ENCODE data around the gene PSMA1. TPM values are rescaled to one million over a fixed set of nuclear protein-coding genes. Genes with fewer than 3 reads are reported as not detected.

PSMA1 gene
- total RNA-seq, 6 donors from 2014 or later, result 66.1 to 113 (median 101) TPM

DNA sequence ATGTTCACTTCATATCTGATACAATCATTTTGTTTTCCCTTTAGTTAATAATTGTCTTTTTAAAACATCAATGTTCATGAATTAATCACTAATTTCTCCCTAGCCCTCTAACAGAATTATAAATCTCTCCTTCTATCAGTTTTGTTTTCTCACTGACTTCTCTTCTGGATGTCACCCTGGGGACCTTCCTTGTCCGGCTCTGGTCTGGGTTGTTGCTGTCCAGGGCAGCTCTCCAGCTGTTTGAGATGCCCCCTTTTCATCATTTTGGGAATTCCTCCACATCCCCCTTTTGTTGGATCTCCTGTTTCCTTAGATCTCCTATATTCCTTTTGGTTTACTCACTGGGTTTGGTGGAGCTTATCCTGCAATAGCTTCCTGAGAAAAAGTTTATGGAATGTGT is 35.6 kb upstream of the PSMA1 start:
- ATAC-seq (ENCODE audit: low FRiP score in 2 of 2), result no peak
- Histone ChIP-seq H3K36me3 (no peaks in the 10 kb centered on the region), H3K4me1 (peaks cover 0 to 12% (median 8%) of the 10 kb centered on the region in 4 donors), H3K9me3 (no peaks in the 10 kb centered on the region), H3K27ac (peak overlapping the region in 3 of 4 donors; percentile 10 to 60 (median 39)), H3K27me3 (no peaks in the 10 kb centered on the region), H3K4me3 (no peak overlapping the region)
- TF ChIP-seq EP300 (IDR thresholded peaks at IDR 0.05) (no peak), POLR2A (IDR thresholded peaks at IDR 0.05) (no peak), POLR2AphosphoS5 (IDR thresholded peaks at IDR 0.05) (no peak)
- TF ChIP-seq, protein P1, sequence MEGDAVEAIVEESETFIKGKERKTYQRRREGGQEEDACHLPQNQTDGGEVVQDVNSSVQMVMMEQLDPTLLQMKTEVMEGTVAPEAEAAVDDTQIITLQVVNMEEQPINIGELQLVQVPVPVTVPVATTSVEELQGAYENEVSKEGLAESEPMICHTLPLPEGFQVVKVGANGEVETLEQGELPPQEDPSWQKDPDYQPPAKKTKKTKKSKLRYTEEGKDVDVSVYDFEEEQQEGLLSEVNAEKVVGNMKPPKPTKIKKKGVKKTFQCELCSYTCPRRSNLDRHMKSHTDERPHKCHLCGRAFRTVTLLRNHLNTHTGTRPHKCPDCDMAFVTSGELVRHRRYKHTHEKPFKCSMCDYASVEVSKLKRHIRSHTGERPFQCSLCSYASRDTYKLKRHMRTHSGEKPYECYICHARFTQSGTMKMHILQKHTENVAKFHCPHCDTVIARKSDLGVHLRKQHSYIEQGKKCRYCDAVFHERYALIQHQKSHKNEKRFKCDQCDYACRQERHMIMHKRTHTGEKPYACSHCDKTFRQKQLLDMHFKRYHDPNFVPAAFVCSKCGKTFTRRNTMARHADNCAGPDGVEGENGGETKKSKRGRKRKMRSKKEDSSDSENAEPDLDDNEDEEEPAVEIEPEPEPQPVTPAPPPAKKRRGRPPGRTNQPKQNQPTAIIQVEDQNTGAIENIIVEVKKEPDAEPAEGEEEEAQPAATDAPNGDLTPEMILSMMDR (IDR thresholded peaks at IDR 0.05), result no peak
- no peak for DNase-seq
- 80 to 94% methylated on average over 1 of the region's 1 CpG for WGBS, 2 donors

DNA sequence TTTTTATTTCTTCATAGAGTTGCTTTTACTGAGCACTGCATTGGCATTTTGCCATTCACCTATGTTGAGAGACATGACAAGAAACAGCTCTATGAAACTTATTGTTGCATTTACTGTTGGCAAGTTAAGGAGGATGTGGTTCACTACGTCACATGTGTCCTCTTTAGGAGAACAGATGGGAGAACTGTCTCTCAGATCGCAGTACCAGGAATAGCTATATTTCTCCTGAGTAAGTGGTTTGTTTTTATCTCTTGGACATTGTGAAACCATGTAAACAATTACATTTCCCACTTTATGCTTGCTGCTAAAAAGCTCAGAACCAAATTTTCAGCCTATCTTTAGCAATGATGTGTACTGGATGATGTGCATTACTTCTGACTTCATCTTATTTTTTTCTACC is 34.8 kb upstream of the PSMA1 start:
- H3K9me3 ChIP-seq, result no peaks in the 10 kb centered on the region
- peak in 1 of 2 donors; percentile 29 for DNase-seq
- peaks cover 0 to 12% (median 8%) of the 10 kb centered on the region in 4 donors for H3K4me1 ChIP-seq
- WGBS, 2 donors, result 31 to 33% methylated on average over 2 of the region's 2 CpGs
- no peak overlapping the region for H3K4me3 ChIP-seq
- no peaks in the 10 kb centered on the region for H3K36me3 ChIP-seq
- H3K27me3 ChIP-seq, result no peaks in the 10 kb centered on the region
- peak; percentile 59 to 80 for ATAC-seq (ENCODE audit: low FRiP score in 2 of 2)
- TF ChIP-seq EP300 (IDR thresholded peaks at IDR 0.05) (peak in 3 of 4 donors; percentile 36 to 69 (median 40)), POLR2AphosphoS5 (IDR thresholded peaks at IDR 0.05) (peak; percentile 12 to 76), POLR2A (IDR thresholded peaks at IDR 0.05) (no peak)
- TF ChIP-seq, protein P1 (IDR thresholded peaks at IDR 0.05), result no peak
- H3K27ac ChIP-seq, result peak overlapping the region; percentile 10 to 60 (median 42)

DNA sequence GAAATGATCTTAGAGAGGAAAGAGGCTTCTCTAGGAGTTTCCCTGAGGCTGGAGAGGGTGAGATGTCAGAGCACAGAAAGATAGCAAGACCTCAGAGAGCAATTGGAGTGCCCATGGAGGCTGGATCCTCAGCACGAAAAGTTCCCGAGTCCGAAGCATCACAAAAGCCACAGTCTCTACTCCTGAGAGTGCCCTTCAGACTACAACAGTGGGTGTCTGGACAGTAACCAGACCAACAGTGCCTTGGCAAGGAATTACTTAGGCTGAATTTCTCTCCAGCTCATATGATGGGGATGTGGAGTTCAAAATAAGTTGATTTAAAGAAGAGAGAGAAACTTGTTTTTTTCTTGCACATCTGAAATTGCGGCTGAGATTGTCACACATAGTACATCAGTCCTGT is 31.9 kb upstream of the PSMA1 start:
- no peaks in the 10 kb centered on the region for H3K9me3 ChIP-seq
- TF ChIP-seq, protein P1 (IDR thresholded peaks at IDR 0.05), result no peak
- TF ChIP-seq EP300 (IDR thresholded peaks at IDR 0.05) (no peak), POLR2A (IDR thresholded peaks at IDR 0.05) (no peak), POLR2AphosphoS5 (IDR thresholded peaks at IDR 0.05) (no peak)
- no peak overlapping the region for H3K27ac ChIP-seq
- H3K4me1 ChIP-seq, result peaks cover 0 to 12% (median 8%) of the 10 kb centered on the region in 4 donors
- WGBS, 2 donors, result 86 to 87% methylated on average over 4 of the region's 4 CpGs
- no peaks in the 10 kb centered on the region for H3K36me3 ChIP-seq
- H3K4me3 ChIP-seq, result no peak overlapping the region
- ATAC-seq (ENCODE audit: low FRiP score in 2 of 2) (no peak), DNase-seq (no peak)
- H3K27me3 ChIP-seq, result no peaks in the 10 kb centered on the region

DNA sequence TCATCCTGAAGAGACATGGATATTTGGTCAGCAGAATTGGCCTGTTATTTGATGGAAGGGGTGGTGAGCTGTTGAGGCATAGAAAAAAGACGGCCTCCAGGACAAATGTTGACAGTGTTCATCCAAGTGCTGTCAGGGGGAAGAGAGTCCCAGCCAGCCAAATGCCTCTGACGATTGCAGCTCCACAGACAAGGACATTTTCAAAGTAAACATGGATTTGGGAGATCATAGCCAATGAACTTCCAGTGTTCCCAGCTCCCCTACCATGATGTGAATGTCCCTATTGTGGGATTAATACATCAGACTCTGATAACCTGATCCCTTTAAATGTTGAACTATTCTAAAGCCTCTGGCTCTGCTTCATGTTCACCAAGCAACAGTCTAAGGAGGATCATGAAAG is 31.2 kb upstream of the PSMA1 start:
- TF ChIP-seq POLR2AphosphoS5 (IDR thresholded peaks at IDR 0.05), result no peak
- no peak for TF ChIP-seq POLR2A (IDR thresholded peaks at IDR 0.05)
- TF ChIP-seq EP300 (IDR thresholded peaks at IDR 0.05), result no peak
- TF ChIP-seq, protein P1 (IDR thresholded peaks at IDR 0.05), result no peak
- no peak for ATAC-seq (ENCODE audit: low FRiP score in 2 of 2)
- H3K4me1 ChIP-seq, result peaks cover 0 to 12% (median 8%) of the 10 kb centered on the region in 4 donors
- no peaks in the 10 kb centered on the region for H3K27me3 ChIP-seq
- DNase-seq, result no peak
- no peaks in the 10 kb centered on the region for H3K9me3 ChIP-seq
- WGBS, 2 donors, result 48 to 58% methylated on average over 2 of the region's 2 CpGs
- H3K27ac ChIP-seq, result no peak overlapping the region
- no peaks in the 10 kb centered on the region for H3K36me3 ChIP-seq
- H3K4me3 ChIP-seq, result no peak overlapping the region

DNA sequence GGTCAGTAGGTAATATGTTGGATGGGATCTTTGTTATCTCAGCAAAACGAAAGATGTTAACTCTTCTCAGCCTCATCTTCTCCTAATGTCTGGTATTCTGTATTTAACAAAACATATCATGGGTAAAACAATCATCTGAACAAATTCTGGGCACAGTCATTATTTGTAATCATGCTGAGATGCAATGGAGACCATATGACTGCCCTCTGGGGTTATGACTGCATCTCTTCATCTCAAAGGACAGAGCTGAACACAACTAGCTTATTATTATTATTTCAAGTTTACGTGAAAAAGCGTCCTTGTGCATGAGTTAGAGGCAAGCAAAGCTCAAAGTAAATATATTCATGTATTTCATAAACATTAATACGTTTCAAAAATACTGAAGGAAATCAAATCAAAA is 29.7 kb upstream of the PSMA1 start:
- TF ChIP-seq POLR2AphosphoS5 (IDR thresholded peaks at IDR 0.05) (no peak), EP300 (IDR thresholded peaks at IDR 0.05) (no peak), POLR2A (IDR thresholded peaks at IDR 0.05) (no peak)
- TF ChIP-seq, protein P1 (IDR thresholded peaks at IDR 0.05), result no peak
- DNase-seq, result no peak
- Histone ChIP-seq H3K27me3 (no peaks in the 10 kb centered on the region), H3K4me3 (no peak overlapping the region), H3K36me3 (no peaks in the 10 kb centered on the region), H3K9me3 (no peaks in the 10 kb centered on the region), H3K4me1 (peaks cover 0 to 6% (median 2%) of the 10 kb centered on the region in 4 donors), H3K27ac (no peak overlapping the region)
- ATAC-seq (ENCODE audit: low FRiP score in 2 of 2), result no peak
- WGBS, 2 donors, result 86 to 90% methylated on average over 4 of the region's 4 CpGs
